Hepatocyte (in vitro differentiated cells): Measurements from ENCODE around the gene OR10P1. TPM values are rescaled to one million over a fixed set of nuclear protein-coding genes. Genes with fewer than 3 reads are reported as not detected.

Experiments used
- DNase-seq: peaks from one replicate; pipeline ENCODE4 v3.0.0-alpha.2; 2016; ENCODE audit warnings: low spot score
- H2AFZ ChIP-seq: fragments of 200-600 bp; sonication (generic); 2 replicates; pipeline ENCODE4 v1.6.0; 2016; ENCODE audit warnings: antibody characterized with exemption, mild to moderate bottlenecking
- H3K27ac ChIP-seq: fragments of 200-600 bp; sonication (generic); 2 replicates; pipeline ENCODE4 v1.5.1; 2016; ENCODE audit warnings: mild to moderate bottlenecking
- H3K27me3 ChIP-seq: fragments of 200-600 bp; sonication (generic); 2 replicates; pipeline ENCODE4 v1.6.1; 2016
- H3K36me3 ChIP-seq: fragments of 200-600 bp; sonication (generic); replicated peaks from 2 replicates; pipeline ENCODE4 v1.5.1; 2016; ENCODE audit warnings: low read depth; ENCODE audit not compliant: insufficient read depth
- H3K4me1 ChIP-seq: fragments of 200-600 bp; sonication (generic); 2 replicates; pipeline ENCODE4 v1.5.1; 2016; ENCODE audit warnings: mild to moderate bottlenecking, moderate library complexity; ENCODE audit not compliant: insufficient read depth
- H3K4me2 ChIP-seq: fragments of 200-600 bp; sonication (generic); 2 replicates; pipeline ENCODE4 v1.6.0; 2016
- H3K4me3 ChIP-seq: fragments of 200-600 bp; sonication (generic); 2 replicates; pipeline ENCODE4 v1.5.1; 2016; ENCODE audit warnings: mild to moderate bottlenecking
- H3K79me2 ChIP-seq: fragments of 200-600 bp; sonication (generic); 2 replicates; pipeline ENCODE4 v1.6.0; 2017; ENCODE audit warnings: mild to moderate bottlenecking
- H3K9me2 ChIP-seq: fragments of 200-600 bp; sonication (generic); replicated peaks from 2 replicates; pipeline ENCODE4 v1.6.0; 2017; ENCODE audit warnings: mild to moderate bottlenecking; ENCODE audit not compliant: insufficient read depth
- H3K9me3 ChIP-seq: fragments of 200-600 bp; sonication (generic); 2 replicates; pipeline ENCODE4 v1.5.1; 2016; ENCODE audit warnings: low read depth, mild to moderate bottlenecking
- H4K20me1 ChIP-seq: fragments of 200-600 bp; sonication (generic); 2 replicates; pipeline ENCODE4 v1.6.0; 2016; ENCODE audit warnings: mild to moderate bottlenecking; ENCODE audit not compliant: insufficient read depth, poor library complexity, severe bottlenecking
- CTCF ChIP-seq: fragments of 200-600 bp; sonication (generic); IDR thresholded peaks from 2 replicates; pipeline ENCODE4 v1.5.1; 2016; ENCODE audit warnings: antibody characterized with exemption, mild to moderate bottlenecking; ENCODE audit not compliant: poor library complexity
- EZH2 ChIP-seq: fragments of 200-600 bp; sonication (generic); IDR thresholded peaks from 2 replicates; pipeline ENCODE4 v1.6.1; 2016; ENCODE audit warnings: antibody characterized with exemption, mild to moderate bottlenecking, borderline replicate concordance
- EZH2phosphoT487 ChIP-seq: fragments of 200-600 bp; sonication (generic); IDR thresholded peaks from one replicate; pipeline ENCODE4 v1.6.1; 2018; ENCODE audit warnings: antibody characterized with exemption, mild to moderate bottlenecking, low read depth, moderate library complexity; ENCODE audit not compliant: unreplicated experiment, severe bottlenecking
- WGBS: methylation state at CpG from one replicate; pipeline ENCODE4 v1.1.6; 2016; ENCODE audit warnings: low lambda C conversion rate; ENCODE audit errors: missing lambda C conversion rate; 5-methylcytosine and 5-hydroxymethylcytosine counted together
- polyA plus RNA-seq: library from polyadenylated mRNA; unstranded; fragments of >200 nt; fragmentation: Nextera tagmentation; extraction: Ambion mirVana; gene quantifications from 2 replicates; pipeline ENCODE4 v1.2.1, GENCODE V29; 2016
- total RNA-seq: library from RNA; depleted of rRNA; stranded (reverse); fragments of >200 nt; gene quantifications from 2 replicates; pipeline ENCODE4 v1.2.3, GENCODE V29; 2014

The OR10P1 gene
- total and polyA plus RNA-seq, 2 experiments from 2014 or later: not detected

GRCh38 chr12:55626154-55626553, 10.5 kb upstream of the OR10P1 start:
- no peaks in the 10 kb centered on the region for H3K36me3 ChIP-seq
- 90% methylated on average over 4 of the region's 4 CpGs for WGBS

GRCh38 chr12:55629058-55629841, 7.4 kb upstream of the OR10P1 start:
- H3K27ac ChIP-seq: no peak overlapping the region
- H3K4me1 ChIP-seq: no peaks in the 10 kb centered on the region
- WGBS: 85% methylated on average over 3 of the region's 3 CpGs
- no peak for DNase-seq
- H3K79me2 ChIP-seq: no peaks in the 10 kb centered on the region
- no peaks in the 10 kb centered on the region for H4K20me1 ChIP-seq
- no peaks in the 10 kb centered on the region for H3K36me3 ChIP-seq
- no peaks in the 10 kb centered on the region for H3K9me3 ChIP-seq
- H3K9me2 ChIP-seq: no peaks in the 10 kb centered on the region
- no peak overlapping the region for H3K4me3 ChIP-seq
- H3K4me2 ChIP-seq: no peak overlapping the region
- H2AFZ ChIP-seq: no peak overlapping the region
- H3K27me3 ChIP-seq: no peaks in the 10 kb centered on the region
- TF ChIP-seq EZH2: no peak
- no peak for TF ChIP-seq EZH2phosphoT487
- TF ChIP-seq CTCF: no peak

More at GRCh38 chr12:55626154-55626553, 10.5 kb upstream of the OR10P1 start:
- Histone ChIP-seq H2AFZ (no peak overlapping the region), H3K4me1 (no peaks in the 10 kb centered on the region), H3K4me3 (no peak overlapping the region), H4K20me1 (no peaks in the 10 kb centered on the region), H3K9me2 (no peaks in the 10 kb centered on the region), H3K27me3 (no peaks in the 10 kb centered on the region), H3K79me2 (no peaks in the 10 kb centered on the region), H3K4me2 (no peak overlapping the region), H3K9me3 (no peaks in the 10 kb centered on the region), H3K27ac (no peak overlapping the region)
- TF ChIP-seq EZH2 (no peak), CTCF (no peak), EZH2phosphoT487 (no peak)
- no peak for DNase-seq

- H3K27ac ChIP-seq: no peak overlapping the region
- no peaks in the 10 kb centered on the region for H3K4me1 ChIP-seq
- no peaks in the 10 kb centered on the region for H3K36me3 ChIP-seq
- no peaks in the 10 kb centered on the region for H3K79me2 ChIP-seq
- H2AFZ ChIP-seq: no peak overlapping the region
- no peak overlapping the region for H3K4me3 ChIP-seq
- TF ChIP-seq EZH2phosphoT487 (no peak), CTCF (no peak), EZH2 (no peak)
- H3K4me2 ChIP-seq: no peak overlapping the region
- no peaks in the 10 kb centered on the region for H3K9me3 ChIP-seq
- no peaks in the 10 kb centered on the region for H3K9me2 ChIP-seq
- DNase-seq: no peak
- no peaks in the 10 kb centered on the region for H3K27me3 ChIP-seq
- no peaks in the 10 kb centered on the region for H4K20me1 ChIP-seq
- WGBS: 42% methylated on average over 1 of the region's 1 CpG
Measured at GRCh38 chr12:55631056-55631455, 5.6 kb upstream of the OR10P1 start.
